K562 (cell line): ENCODE results near the gene TGM1. TPM values are rescaled to one million over a fixed set of nuclear protein-coding genes. Genes with fewer than 3 reads are reported as not detected.

Experiments
- ATAC-seq: fragments of 200-7000 bp; cut with Tn5 transposase; 3 replicates; pipeline ENCODE4 v1.9.1; 2020; ENCODE audit warnings: moderate library complexity
- BruUV-seq: library from RNA; stranded (reverse); fragments of 400-500 nt; replicated peaks from 2 replicates; lab custom pipeline; 2021; lab: Mats Ljungman, UMichigan
- CTCF ChIA-PET: fragments of 300-600 bp; formaldehyde crosslinking; extraction: SDS; loops from one replicate; lab custom pipeline; 2021; ENCODE audit warnings: low intra/inter-chr PET ratio; lab: Yijun Ruan, JAX
- POLR2A ChIA-PET: fragments of 300-600, 350-650 bp; sonication (Branson Sonifier 250); formaldehyde crosslinking; extraction: SDS; loops from one replicate; lab custom pipeline; 2021; ENCODE audit warnings: antibody characterized with exemption, inconsistent platforms; lab: Yijun Ruan, JAX
- DNase-seq, 4 experiments: peaks; one replicate each; pipeline versions ENCODE4 v3.0.0 to v3.0.0-alpha.2; 2011 to 2018; ENCODE audit warnings: low spot score in 3 of 4, mixed read lengths in 3 of 4; ENCODE audit errors: extremely low read depth in 1 of 4
- FAIRE-seq: peaks from 2 replicates; lab custom pipeline; 2011; peaks lifted over from hg19 to GRCh38; lab: Jason Lieb, UNC
- H2AFZ ChIP-seq: 2 replicates; pipeline ENCODE4 v1.6.0; 2011; ENCODE audit warnings: low read depth, low read length, control low read depth, inconsistent platforms
- H3K27ac ChIP-seq: fragments of 200-600 bp; 3 replicates; pipeline ENCODE4 v1.8.0; 2011; ENCODE audit warnings: low read depth, mild to moderate bottlenecking, control low read depth, inconsistent platforms, low read length, moderate library complexity, mixed read lengths; ENCODE audit errors: extremely low read depth
- H3K27me3 ChIP-seq, 2 experiments: fragments of 300-600 bp in 1 of 2; 2 replicates in 1 of 2; 3 replicates in 1 of 2; pipeline versions ENCODE4 v1.6.0 to v1.8.0; 2011; ENCODE audit warnings: inconsistent platforms in 2 of 2, low read length in 2 of 2, mild to moderate bottlenecking in 1 of 2, mixed read lengths in 1 of 2, moderate library complexity in 1 of 2; ENCODE audit not compliant: control insufficient read depth in 2 of 2, insufficient read depth in 2 of 2
- H3K36me3 ChIP-seq: fragments of 300-600 bp; 3 replicates; pipeline ENCODE4 v1.8.0; 2011; ENCODE audit warnings: mild to moderate bottlenecking, low read length, inconsistent platforms; ENCODE audit not compliant: control insufficient read depth, insufficient read depth
- H3K4me1 ChIP-seq, 2 experiments: fragments of 200-600 bp in 1 of 2; replicated peaks in 1 of 2; 2 replicates in 1 of 2; 3 replicates in 1 of 2; pipeline versions ENCODE4 v1.5.1 to v1.8.0; 2011; ENCODE audit warnings: inconsistent platforms in 2 of 2, low read length in 2 of 2, mild to moderate bottlenecking in 1 of 2, mixed read lengths in 1 of 2, moderate library complexity in 1 of 2; ENCODE audit not compliant: control insufficient read depth in 2 of 2, insufficient read depth in 2 of 2
- H3K4me2 ChIP-seq: 2 replicates; pipeline ENCODE4 v1.6.1; 2011; ENCODE audit warnings: low read length, control low read depth, inconsistent platforms, mixed read lengths; ENCODE audit not compliant: insufficient read depth
- H3K4me3 ChIP-seq: fragments of 200-600 bp; sonication (generic), shearing (Covaris generic); 2 replicates; pipeline ENCODE4 v1.5.1; 2016; ENCODE audit warnings: control low read depth, inconsistent platforms
- H3K79me2 ChIP-seq: fragments of 200-600 bp; 3 replicates; pipeline ENCODE4 v1.8.0; 2011; ENCODE audit warnings: low read length, inconsistent platforms; ENCODE audit not compliant: control insufficient read depth, insufficient read depth
- H3K9ac ChIP-seq, 2 experiments: 2 replicates each; pipeline versions ENCODE4 v1.6.0 to v1.6.1; 2011; ENCODE audit warnings: low read depth in 2 of 2, low read length in 2 of 2, control low read depth in 1 of 2, inconsistent platforms in 1 of 2, mild to moderate bottlenecking in 1 of 2, mixed read lengths in 1 of 2; ENCODE audit not compliant: insufficient read depth in 1 of 2
- H3K9me1 ChIP-seq: one replicate; pipeline ENCODE4 v1.6.0; 2011; ENCODE audit warnings: inconsistent platforms, mild to moderate bottlenecking, low read length, moderate library complexity; ENCODE audit not compliant: control insufficient read depth, insufficient read depth
- H3K9me3 ChIP-seq: replicated peaks from 2 replicates; pipeline ENCODE4 v1.5.1; 2011; ENCODE audit warnings: low read depth, low read length, inconsistent platforms; ENCODE audit not compliant: control insufficient read depth, insufficient read depth
- H4K20me1 ChIP-seq: replicated peaks from 2 replicates; pipeline ENCODE4 v1.6.1; 2011; ENCODE audit warnings: low read length, inconsistent platforms, mixed read lengths; ENCODE audit not compliant: control insufficient read depth, insufficient read depth
- ATF2 ChIP-seq: sonication (generic); formaldehyde crosslinking; IDR thresholded peaks from 2 replicates; pipeline ENCODE4 v1.8.1; 2022; ENCODE audit warnings: missing genetic modification reagents
- C11orf30 ChIP-seq: fragments of 450-650 bp; IDR thresholded peaks from 2 replicates; pipeline ENCODE4 v1.6.1; 2016; ENCODE audit warnings: low read depth, mild to moderate bottlenecking
- E2F8 ChIP-seq: fragments of 450-650 bp; IDR thresholded peaks from 2 replicates; pipeline ENCODE4 v1.7.1; 2018; ENCODE audit warnings: mild to moderate bottlenecking, low read depth; ENCODE audit not compliant: partially characterized antibody
- MAFF ChIP-seq: IDR thresholded peaks from 2 replicates; pipeline ENCODE4 v1.6.1; 2012; ENCODE audit warnings: low read length, improper control_type of control experiment
- MAFG ChIP-seq: fragments of 450-650 bp; conservative IDR thresholded peaks from 2 replicates; pipeline ENCODE4 v1.6.1; 2016; ENCODE audit warnings: missing genetic modification characterization, missing compliant biosample characterization
- MAFK ChIP-seq: IDR thresholded peaks from 2 replicates; pipeline ENCODE4 v1.6.1; 2011; ENCODE audit warnings: low read length, improper control_type of control experiment
- NCOA6 ChIP-seq: fragments of 450-650 bp; IDR thresholded peaks from 2 replicates; pipeline ENCODE4 v1.6.1; 2017; ENCODE audit warnings: mild to moderate bottlenecking
- POLR3G ChIP-seq: IDR thresholded peaks from 2 replicates; pipeline ENCODE4 v1.6.1; 2011; ENCODE audit not compliant: insufficient read length, insufficient replicate concordance; ENCODE audit errors: extremely low read depth
- SMARCB1 ChIP-seq: IDR thresholded peaks from 2 replicates; pipeline ENCODE4 v1.6.1; 2011; ENCODE audit warnings: improper control_type of control experiment, low read depth; ENCODE audit not compliant: insufficient read length
- SREBF2 ChIP-seq: sonication (generic); formaldehyde crosslinking; IDR thresholded peaks from 2 replicates; pipeline ENCODE4 v1.4.0; 2020; ENCODE audit warnings: mild to moderate bottlenecking, missing genetic modification reagents
- ZNF316 ChIP-seq: fragments of 450-650 bp; IDR thresholded peaks from 2 replicates; pipeline ENCODE4 v1.6.1; 2016
- WGBS: fragments of 100-300 bp; shearing (Covaris generic); methylation state at CpG from one replicate; pipeline ENCODE4 v1.1.6; 2016; ENCODE audit warnings: low coverage, mixed read lengths; ENCODE audit not compliant: insufficient coverage; ENCODE audit errors: missing lambda C conversion rate; 5-methylcytosine and 5-hydroxymethylcytosine counted together
- in situ Hi-C: fragments of 300-500 bp; cut with MboI; formaldehyde crosslinking; loops from 4 replicates; pipeline ENCODE4 v1.15.0; 2018; ENCODE audit warnings: inconsistent platforms, mixed read lengths
- intact Hi-C: fragments of 100-400 bp; cut with micrococcal nuclease; formaldehyde crosslinking; loops from 2 replicates; pipeline ENCODE4 v1.14.2; 2022
- polyA plus RNA-seq, 8 experiments: library from polyadenylated mRNA; depleted of rRNA in 4 of 8; stranded (reverse) in 5 of 8; unstranded in 3 of 8; fragments of >200 nt; fragmentation: Nextera tagmentation in 2 of 8; fragmentation: Illumina TruSeq in 1 of 8; extraction: Ambion mirVana in 2 of 8; extraction: Trizol in 1 of 8; gene quantifications; 2 replicates each; pipeline versions ENCODE4 v1.2.1 to v1.2.3, GENCODE V29; 2011 to 2014; ENCODE audit warnings: inconsistent platforms in 1 of 8, missing spikeins in 1 of 8
- total RNA-seq, 7 experiments: library from RNA; depleted of rRNA in 6 of 7; stranded (reverse); fragments of >200 nt in 6 of 7; fragmentation: Illumina TruSeq in 2 of 7; extraction: Trizol in 2 of 7; gene quantifications; 2 replicates each; pipeline versions ENCODE4 v1.2.1 to v1.2.3, GENCODE V29; 2011 to 2021; ENCODE audit warnings: low replicate concordance in 1 of 7

Gene TGM1
- total and polyA plus RNA-seq, 9 of the 15 experiments (the other 6 are each of a cell fraction or from before 2014, with no cell fraction given), result 0.13 to 4.4 (median 0.88) TPM

- Histone ChIP-seq H3K9me3 (no peaks in the 10 kb centered on the region), H3K4me3 (no peak overlapping the region), H3K9ac (no peak overlapping the region), H3K4me2 (no peak overlapping the region), H3K36me3 (peaks cover 12% of the 10 kb centered on the region; the same call in 1 of the 3 replicates), H2AFZ (no peak overlapping the region), H4K20me1 (no peaks in the 10 kb centered on the region), H3K9me1 (no peaks in the 10 kb centered on the region), H3K4me1 (peaks cover 0 to 6% of the 10 kb centered on the region in 2 experiments; a peak in 2 of 5 replicates), H3K79me2 (peaks cover 52% of the 10 kb centered on the region), H3K27ac (no peak overlapping the region), H3K27me3 (no peaks in the 10 kb centered on the region)
- intact Hi-C loops, result no loop called here
- TF ChIP-seq MAFK (peak; percentile 71), ZNF316 (peak; percentile 83), C11orf30 (peak; percentile 65), MAFF (peak; percentile 82), SREBF2 (CRISPR knock-in tag) (no peak), MAFG (peak; percentile 48; the same call in 1 of the 2 replicates), E2F8 (no peak), SMARCB1 (no peak), ATF2 (no peak), POLR3G (no peak), NCOA6 (no peak)
- DNase-seq (no peak), ATAC-seq (no peak), FAIRE-seq (no peak)
- ChIA-PET CTCF (no interaction called here), POLR2A (interaction anchor here (0.5 kb wide), 1 partner anchor 39 kb away, joined by 3 read pairs; no protein-coding TSS in a partner anchor)
- 91% methylated on average over 1 of the region's 1 CpG for WGBS
- in situ Hi-C loops, result no loop called here
- BruUV-seq, result no TSS peak
Observed at GRCh38 chr14:24226473-24226872, 36.5 kb downstream of the TGM1 start.
